T47D (cell line): ENCODE measurements around the gene AGPAT3.

Source experiments
- DNase-seq, 2 experiments: peaks; one replicate each; pipeline versions ENCODE4 v3.0.0 to v3.0.0-alpha.2; 2011 to 2012; ENCODE audit warnings: low read depth in 1 of 2, low spot score in 1 of 2
- JUND ChIP-seq: IDR thresholded peaks from 2 replicates; pipeline ENCODE4 v1.6.1; 2012; ENCODE audit warnings: low read depth
- in situ Hi-C: cut with HindIII; loops from 2 replicates; pipeline ENCODE4 v1.10.0; 2016; ENCODE audit warnings: low sequenced_read_pairs, low pct_unique_long_range_greater_than_20kb

Gene AGPAT3

GRCh38 chr21:43939443-43940328, 74.7 kb downstream of the AGPAT3 start:
- DNase-seq, result no peak
- no peak for TF ChIP-seq JUND
- in situ Hi-C loops, result no loop called here

- DNase-seq, result no peak
- no peak for TF ChIP-seq JUND
- in situ Hi-C loops, result no loop called here
These were observed 75.5 kb downstream of the AGPAT3 start for GRCh38 chr21:43940329-43941050.

DNA sequence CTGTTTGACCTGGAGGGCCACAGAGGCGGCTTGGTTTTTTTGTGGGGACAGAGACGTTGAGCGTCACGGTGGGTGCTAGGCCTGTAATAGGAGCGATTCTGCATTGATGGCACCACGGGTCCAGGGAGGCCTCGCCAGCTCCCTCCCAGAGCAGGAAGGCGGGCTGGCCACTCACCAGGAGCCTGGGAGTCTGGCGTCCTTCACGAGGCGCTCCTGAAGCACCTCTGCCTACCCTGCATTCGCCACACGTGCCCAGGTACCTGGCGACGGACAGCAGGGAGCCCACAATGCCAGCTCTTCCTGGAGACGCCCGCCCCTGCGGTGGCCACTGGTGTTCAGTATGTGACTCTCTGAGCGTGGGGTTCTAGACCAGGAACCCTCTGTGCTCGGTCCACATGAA, 77.2 kb downstream of the AGPAT3 start:
- in situ Hi-C loops, result no loop called here
- no peak for DNase-seq
- no peak for TF ChIP-seq JUND

DNA sequence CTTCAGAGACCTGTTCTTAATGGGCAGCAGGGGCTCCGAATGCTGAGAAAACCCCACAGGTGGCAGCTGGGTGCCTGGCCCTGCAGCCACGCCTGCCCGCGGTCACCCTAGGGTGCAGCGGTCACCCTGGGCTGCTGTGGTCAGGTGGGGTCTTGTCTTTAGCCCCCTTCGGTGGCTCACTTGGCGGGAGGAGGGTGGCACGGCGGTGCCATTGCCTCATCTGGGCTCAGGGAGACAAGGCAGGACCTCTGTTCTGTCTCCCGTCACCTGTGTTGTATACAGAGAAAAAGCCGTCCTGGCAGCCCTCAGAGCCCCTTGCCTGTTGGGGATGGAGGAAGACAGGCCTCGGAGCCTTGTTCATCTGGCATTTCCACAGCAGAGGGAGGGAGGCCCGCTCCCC, 77.6 kb downstream of the AGPAT3 start:
- no peak for DNase-seq
- in situ Hi-C loops, result no loop called here
- no peak for TF ChIP-seq JUND

GRCh38 chr21:43943512-43944077, 78.6 kb downstream of the AGPAT3 start:
- no peak for TF ChIP-seq JUND
- in situ Hi-C loops, result no loop called here

GRCh38 chr21:43944078-43944633, 79.1 kb downstream of the AGPAT3 start:
- in situ Hi-C loops, result no loop called here
- no peak for TF ChIP-seq JUND
- no peak for DNase-seq

More at GRCh38 chr21:43943512-43944077, 78.6 kb downstream of the AGPAT3 start:
- no peak for DNase-seq

DNA sequence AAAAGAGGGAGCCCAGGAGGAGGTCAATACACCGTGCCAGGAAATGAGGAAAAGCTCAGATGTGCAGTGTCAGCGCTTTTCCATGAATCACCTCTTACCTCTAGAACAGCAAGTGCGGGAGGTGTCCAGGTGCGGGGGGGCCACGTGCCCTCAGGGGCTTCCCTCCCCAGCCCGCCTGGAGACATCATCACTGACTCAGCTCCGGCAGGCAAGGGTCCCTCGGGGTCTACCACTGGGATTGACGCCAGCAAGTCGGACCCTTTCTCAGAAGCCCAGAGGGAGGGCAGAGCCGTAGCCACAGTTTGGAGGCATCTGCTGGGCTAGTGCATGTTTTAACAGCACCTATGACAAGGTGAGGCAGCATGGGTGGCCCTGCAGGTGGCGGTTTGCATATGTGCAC, 79.7 kb downstream of the AGPAT3 start:
- TF ChIP-seq JUND, result no peak
- DNase-seq, result no peak
- in situ Hi-C loops, result no loop called here

GRCh38 chr21:43948740-43949498, 83.9 kb downstream of the AGPAT3 start:
- no peak for TF ChIP-seq JUND
- no peak for DNase-seq
- in situ Hi-C loops, result no loop called here

- in situ Hi-C loops, result no loop called here
- DNase-seq, result no peak
- no peak for TF ChIP-seq JUND
These were observed 84.6 kb downstream of the AGPAT3 start for GRCh38 chr21:43949499-43950208.

GRCh38 chr21:43950481-43950880, 85.5 kb downstream of the AGPAT3 start:
- in situ Hi-C loops, result no loop called here
- no peak for TF ChIP-seq JUND
- no peak for DNase-seq

- in situ Hi-C loops, result no loop called here
- no peak for TF ChIP-seq JUND
These were observed 85.9 kb downstream of the AGPAT3 start for GRCh38 chr21:43950936-43951335.

More at GRCh38 chr21:43950936-43951335, 85.9 kb downstream of the AGPAT3 start:
- no peak for DNase-seq
